PC-3 (cell line): ENCODE results near the gene DNMBP.

Experiments used
- CTCF ChIP-seq: fragments of 300-600 bp; sonication (generic); conservative IDR thresholded peaks from 2 replicates; pipeline ENCODE4 v1.5.1; 2017; ENCODE audit warnings: antibody characterized with exemption, low read depth, mild to moderate bottlenecking, low read length
- EZH2 ChIP-seq: fragments of 300-600 bp; sonication (generic); IDR thresholded peaks from one replicate; pipeline ENCODE4 v1.6.1; 2017; ENCODE audit warnings: antibody characterized with exemption, mild to moderate bottlenecking, low read length; ENCODE audit not compliant: unreplicated experiment

DNA sequence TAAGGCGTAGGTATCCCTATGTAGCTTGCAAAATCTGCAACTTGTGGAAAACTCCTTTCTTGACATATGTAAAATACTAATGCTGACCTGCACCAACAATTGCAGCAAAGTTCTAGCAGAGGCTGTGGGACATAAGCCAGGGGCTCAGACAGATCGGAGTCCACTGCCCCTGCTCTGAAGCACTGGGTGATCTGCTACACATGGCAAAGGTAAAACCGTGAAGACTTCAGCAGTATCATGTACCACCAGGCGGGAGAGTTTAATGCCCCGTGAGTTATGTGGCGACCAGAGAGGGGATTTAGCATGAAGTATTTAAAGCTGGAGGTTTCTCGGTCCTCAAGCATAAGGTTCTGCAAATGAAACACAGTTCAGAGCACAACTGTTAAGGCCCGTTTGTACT is 150.9 kb downstream of the DNMBP start:
- TF ChIP-seq EZH2 (no peak), CTCF (no peak)
